Retina (tissue), 1 donor: ENCODE data around the gene NETO1.

Experiments
- DNase-seq: peaks from one replicate; pipeline ENCODE4 v3.0.0-alpha.2; 2016

NETO1 gene

DNA sequence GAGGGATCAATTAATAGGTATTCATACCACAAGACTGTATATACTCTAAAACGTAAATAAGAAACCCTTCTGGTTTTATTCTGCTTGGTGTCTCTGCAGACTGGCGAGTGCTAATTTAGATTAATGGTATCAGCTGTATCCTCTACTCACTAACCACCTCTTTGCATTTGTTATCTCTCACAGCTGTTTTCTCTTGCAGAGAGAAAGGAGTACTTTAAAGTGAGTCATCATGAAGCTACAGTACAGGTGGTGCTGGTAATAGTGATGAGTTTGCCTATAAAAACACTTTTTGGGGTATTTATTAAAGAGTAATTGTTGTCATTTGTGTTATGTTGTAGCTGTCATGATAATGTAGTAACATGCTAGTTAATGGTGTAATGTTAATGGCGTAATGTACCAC is 147.7 kb downstream of the NETO1 start:
- DNase-seq, result no peak

DNA sequence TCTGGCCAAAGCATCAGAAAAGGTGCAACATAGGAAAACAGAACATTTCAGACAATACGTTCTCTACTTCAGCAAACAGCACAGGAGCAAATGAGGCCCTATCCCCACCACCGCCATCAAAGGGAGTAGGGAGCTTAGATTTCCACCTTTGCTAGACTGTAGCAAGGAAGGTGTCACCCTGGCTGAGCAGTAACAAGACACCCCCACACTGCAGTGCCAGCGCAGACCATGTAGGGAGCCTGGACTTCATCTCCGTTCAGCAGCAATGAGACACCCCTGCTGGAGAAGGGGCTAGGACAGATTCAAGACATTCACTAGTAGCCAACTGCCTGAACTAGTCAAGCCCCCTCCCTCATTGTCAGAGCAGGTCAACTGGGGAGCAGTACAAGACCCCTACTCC is 163.6 kb downstream of the NETO1 start:
- no peak for DNase-seq

DNA sequence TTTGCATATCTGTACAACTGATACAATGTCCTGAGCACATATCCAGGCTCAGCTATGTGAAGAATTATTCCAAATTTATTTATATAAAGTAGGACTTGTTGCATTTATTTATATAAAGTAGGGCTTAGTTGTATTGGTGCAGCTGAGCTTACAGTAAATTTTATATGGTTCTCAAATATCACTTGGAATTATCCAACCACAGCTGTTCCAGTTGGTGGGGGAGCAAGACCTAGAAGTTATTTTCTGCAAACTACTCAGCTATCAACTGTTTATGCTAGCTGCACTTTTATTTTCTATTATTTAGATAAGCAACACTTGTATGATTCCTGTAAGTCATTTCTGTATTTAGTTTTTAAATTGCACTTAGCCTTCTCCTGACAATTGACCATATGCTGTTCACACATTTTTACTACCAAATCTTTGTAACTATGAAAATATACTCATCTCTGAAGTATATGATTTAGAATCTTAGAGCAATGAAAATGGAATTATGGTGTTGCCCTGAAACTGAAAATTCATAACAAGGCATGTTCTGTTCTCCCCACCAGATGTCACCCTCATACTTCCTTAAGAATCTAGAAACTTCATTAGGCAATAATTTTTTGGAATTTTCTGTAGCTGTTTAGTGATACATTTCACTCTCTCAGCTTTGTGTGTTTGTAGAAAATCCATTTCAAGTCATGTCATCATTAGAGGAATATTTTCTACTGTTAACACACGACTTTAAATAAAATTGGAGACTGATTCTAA is 166.7 kb downstream of the NETO1 start:
- DNase-seq, result no peak

DNA sequence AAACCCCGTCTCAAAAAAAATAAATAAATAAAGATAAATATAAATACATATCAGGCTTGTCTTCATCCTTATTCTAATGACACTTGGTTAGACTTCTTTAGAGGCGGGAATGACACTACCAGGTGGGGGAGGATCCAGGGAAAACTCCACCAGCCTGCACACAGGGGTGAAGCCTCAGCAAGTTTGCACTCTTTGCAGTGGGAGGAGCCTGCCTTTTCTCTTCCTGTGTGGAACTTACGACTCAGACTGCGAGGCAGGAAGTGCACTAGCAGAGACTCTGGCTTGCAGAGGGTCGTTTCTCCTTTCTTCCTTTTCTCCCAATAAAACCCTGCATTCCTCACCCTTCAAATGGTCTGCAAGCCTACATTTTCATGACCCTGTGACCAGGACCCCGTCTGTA is 170.1 kb downstream of the NETO1 start:
- no peak for DNase-seq

DNA sequence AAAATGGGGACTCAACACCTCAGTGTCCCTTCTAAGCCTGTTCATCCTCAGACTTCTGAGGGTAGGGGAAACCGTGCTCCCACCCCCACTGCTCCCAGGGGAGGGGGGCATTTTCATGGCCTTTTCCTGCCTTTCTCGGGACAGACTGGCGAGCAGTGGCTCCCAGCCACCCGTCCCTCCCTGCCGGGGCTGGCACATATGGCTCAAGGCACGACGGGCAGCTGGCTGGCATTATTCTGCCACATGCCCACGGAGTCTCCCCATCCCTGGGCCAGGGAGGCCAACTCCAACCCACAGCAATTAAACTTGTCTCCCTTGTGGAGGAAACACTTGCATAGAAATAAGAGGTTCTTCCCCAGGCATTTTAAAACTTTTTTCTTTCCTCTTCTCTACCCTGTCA is 175.2 kb downstream of the NETO1 start:
- no peak for DNase-seq
